Nephron progenitor cell (in vitro differentiated cells): Measurements from ENCODE around the gene KRIT1.

Experiments
- DNase-seq: peaks from one replicate; pipeline ENCODE4 v3.0.0; 2021
- H3K27ac Mint-ChIP-seq: 2 replicates; pipeline ENCODE4 v1.8.0; 2021; ENCODE audit warnings: mild to moderate bottlenecking, moderate library complexity, mixed read lengths
- H3K27me3 Mint-ChIP-seq: 2 replicates; pipeline ENCODE4 v1.8.0; 2021; ENCODE audit warnings: mild to moderate bottlenecking, low read depth, mixed read lengths; ENCODE audit not compliant: poor library complexity
- H3K36me3 Mint-ChIP-seq: 2 replicates; pipeline ENCODE4 v1.8.0; 2021; ENCODE audit warnings: low read depth, mixed read lengths
- H3K4me1 Mint-ChIP-seq: 2 replicates; pipeline ENCODE4 v1.8.0; 2021; ENCODE audit warnings: mixed read lengths
- H3K4me3 Mint-ChIP-seq: 2 replicates; pipeline ENCODE4 v1.8.0; 2021; ENCODE audit warnings: mild to moderate bottlenecking, moderate library complexity, mixed read lengths
- H3K9me3 Mint-ChIP-seq: 2 replicates; pipeline ENCODE4 v1.8.0; 2021; ENCODE audit warnings: mild to moderate bottlenecking, moderate library complexity, mixed read lengths
- TF ChIP-seq, protein P1 (sequence below): fragments of 200-600 bp; sonication (generic); IDR thresholded peaks from 2 replicates; pipeline ENCODE4 v1.5.0; 2021; ENCODE audit warnings: antibody characterized with exemption

The KRIT1 gene

DNA sequence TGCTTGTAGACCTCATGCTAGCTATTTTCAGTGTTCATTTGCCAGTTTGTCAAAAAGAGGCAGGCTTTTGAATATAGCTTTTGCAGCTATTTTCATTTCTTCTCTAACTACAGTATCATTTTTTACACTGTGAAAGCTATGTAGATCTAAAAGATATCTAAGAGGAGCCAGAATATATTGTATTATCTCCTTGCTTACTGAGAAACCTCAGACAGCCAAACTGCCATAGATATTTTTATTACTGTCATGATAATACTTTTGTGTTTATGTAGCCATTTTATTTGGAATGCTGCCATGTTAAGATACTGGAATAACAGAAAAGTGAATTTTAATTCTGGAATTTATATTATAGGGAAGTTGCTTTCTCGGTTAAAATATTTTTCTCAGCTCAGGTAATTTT is 37.2 kb upstream of the KRIT1 start:
- Mint-ChIP-seq H3K36me3 (peaks cover 32% of the 10 kb centered on the region), H3K4me3 (no peak overlapping the region), H3K4me1 (no peaks in the 10 kb centered on the region), H3K9me3 (peaks cover 15% of the 10 kb centered on the region), H3K27ac (no peak overlapping the region), H3K27me3 (no peaks in the 10 kb centered on the region)
- TF ChIP-seq, protein P1, sequence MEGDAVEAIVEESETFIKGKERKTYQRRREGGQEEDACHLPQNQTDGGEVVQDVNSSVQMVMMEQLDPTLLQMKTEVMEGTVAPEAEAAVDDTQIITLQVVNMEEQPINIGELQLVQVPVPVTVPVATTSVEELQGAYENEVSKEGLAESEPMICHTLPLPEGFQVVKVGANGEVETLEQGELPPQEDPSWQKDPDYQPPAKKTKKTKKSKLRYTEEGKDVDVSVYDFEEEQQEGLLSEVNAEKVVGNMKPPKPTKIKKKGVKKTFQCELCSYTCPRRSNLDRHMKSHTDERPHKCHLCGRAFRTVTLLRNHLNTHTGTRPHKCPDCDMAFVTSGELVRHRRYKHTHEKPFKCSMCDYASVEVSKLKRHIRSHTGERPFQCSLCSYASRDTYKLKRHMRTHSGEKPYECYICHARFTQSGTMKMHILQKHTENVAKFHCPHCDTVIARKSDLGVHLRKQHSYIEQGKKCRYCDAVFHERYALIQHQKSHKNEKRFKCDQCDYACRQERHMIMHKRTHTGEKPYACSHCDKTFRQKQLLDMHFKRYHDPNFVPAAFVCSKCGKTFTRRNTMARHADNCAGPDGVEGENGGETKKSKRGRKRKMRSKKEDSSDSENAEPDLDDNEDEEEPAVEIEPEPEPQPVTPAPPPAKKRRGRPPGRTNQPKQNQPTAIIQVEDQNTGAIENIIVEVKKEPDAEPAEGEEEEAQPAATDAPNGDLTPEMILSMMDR, result no peak
- no peak for DNase-seq

DNA sequence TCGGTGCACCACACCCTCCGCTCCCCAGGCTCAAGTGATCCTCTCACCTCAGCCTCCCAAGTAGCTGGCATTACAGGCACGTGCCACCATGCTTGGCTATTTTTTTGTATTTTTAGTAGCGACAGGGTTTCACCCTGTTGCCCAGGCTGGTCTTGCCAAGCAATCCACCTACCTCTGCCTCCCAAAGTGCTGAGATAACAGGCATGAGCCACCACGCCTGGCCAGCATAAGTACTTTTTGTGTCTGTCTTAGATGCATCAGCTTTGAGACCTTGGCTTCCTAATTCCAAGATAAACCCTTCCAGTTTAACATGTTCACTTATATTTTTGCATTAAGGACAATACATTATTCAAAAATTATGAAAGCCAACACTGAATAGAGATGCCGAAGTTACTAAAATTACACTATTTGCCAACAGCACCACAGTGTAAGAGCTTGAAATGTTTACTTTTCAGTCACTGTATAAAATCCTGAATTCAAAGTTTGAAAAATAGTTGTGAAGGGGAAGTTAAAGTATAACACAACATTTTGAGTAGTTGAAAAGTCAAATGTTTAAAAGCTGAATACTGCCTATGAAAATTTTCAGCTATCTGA is 36.6 kb upstream of the KRIT1 start:
- no peak for DNase-seq
- TF ChIP-seq, protein P1, result no peak
- Mint-ChIP-seq H3K4me1 (no peaks in the 10 kb centered on the region), H3K27me3 (no peaks in the 10 kb centered on the region), H3K36me3 (peaks cover 27% of the 10 kb centered on the region), H3K27ac (no peak overlapping the region), H3K9me3 (peaks cover 13% of the 10 kb centered on the region), H3K4me3 (no peak overlapping the region)

DNA sequence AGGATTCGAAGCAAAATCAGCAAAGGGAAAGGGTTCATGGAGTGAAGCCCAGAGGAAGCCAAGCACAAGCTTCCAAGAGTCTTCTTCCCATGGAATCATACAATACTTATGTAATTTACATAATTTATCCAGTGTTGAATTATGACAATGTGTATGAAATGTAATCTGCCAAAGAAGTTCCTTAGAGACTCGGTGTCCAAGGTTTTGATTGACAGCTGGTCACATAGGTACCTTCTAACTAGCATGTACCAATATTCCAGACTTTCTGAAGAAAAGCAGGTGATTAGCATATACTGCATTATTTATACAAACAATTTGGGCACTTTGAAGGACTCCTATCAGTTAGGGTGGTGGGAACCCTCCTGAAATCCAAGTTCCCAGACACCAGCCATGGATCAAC is 35.3 kb upstream of the KRIT1 start:
- H3K36me3 Mint-ChIP-seq, result peaks cover 32% of the 10 kb centered on the region
- H3K4me3 Mint-ChIP-seq, result no peak overlapping the region
- peaks cover 10% of the 10 kb centered on the region for H3K9me3 Mint-ChIP-seq
- TF ChIP-seq, protein P1, result no peak
- no peak for DNase-seq
- no peaks in the 10 kb centered on the region for H3K4me1 Mint-ChIP-seq
- no peaks in the 10 kb centered on the region for H3K27me3 Mint-ChIP-seq
- no peak overlapping the region for H3K27ac Mint-ChIP-seq

DNA sequence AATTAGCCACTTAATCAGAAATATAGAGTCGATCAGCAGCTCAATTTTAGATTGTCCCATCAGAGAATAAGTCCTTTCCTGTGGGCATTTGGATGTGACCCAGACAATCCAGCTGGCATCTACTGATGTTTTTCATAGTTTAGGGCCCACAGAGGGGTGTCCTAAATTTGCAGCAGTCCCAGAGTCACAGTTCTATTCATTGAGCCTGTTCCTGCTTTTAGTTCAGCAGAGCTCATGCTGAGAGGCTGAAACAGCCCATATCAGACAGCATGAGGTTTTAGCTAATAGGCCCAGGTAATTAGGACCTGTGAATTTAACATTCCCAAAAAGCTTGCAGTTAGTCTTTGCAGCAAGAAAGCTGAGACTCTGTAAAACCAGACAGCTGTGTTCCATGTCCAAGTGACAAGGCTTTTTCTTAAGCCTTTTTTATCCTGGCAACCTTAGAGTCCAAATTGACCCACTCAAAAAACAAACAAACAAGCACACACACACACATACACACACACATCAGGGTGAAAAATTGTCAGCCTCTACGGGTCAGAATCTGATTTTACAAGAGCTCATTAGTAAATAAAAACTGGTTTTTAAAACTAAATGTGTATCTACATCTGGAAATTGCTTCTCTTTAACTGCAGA is 33.8 kb upstream of the KRIT1 start:
- Mint-ChIP-seq H3K27ac (peak overlapping the region; percentile 10), H3K4me1 (no peaks in the 10 kb centered on the region), H3K9me3 (peaks cover 10% of the 10 kb centered on the region)

DNA sequence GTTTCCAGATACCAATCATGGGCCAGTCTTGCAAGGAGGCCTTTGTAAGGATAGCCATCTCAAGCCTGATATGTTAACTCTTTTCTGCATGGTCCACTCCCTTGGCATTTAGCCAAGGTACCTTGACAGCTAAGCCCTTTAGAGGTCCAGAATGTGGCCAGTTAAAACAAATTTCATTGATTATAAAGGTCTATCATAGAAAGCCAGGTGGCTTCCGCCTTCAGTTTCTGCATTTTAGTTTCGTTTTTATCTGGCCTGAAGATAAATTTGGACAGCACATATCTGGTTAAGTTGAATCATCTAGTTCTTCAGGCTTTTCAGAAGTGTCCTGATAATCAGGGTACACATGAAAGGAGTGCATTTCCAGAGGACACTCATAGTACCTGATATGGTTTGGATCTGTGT is 30.7 kb upstream of the KRIT1 start:
- no peak for DNase-seq
- Mint-ChIP-seq H3K9me3 (peaks cover 18% of the 10 kb centered on the region), H3K4me3 (no peak overlapping the region), H3K4me1 (no peaks in the 10 kb centered on the region), H3K27me3 (no peaks in the 10 kb centered on the region), H3K36me3 (peaks cover 43% of the 10 kb centered on the region), H3K27ac (no peak overlapping the region)
- TF ChIP-seq, protein P1, result no peak

More for the DNA sequence above, 33.8 kb upstream of the KRIT1 start:
- Mint-ChIP-seq H3K4me3 (no peak overlapping the region), H3K27me3 (no peaks in the 10 kb centered on the region), H3K36me3 (peaks cover 32% of the 10 kb centered on the region)
- TF ChIP-seq, protein P1, result no peak
- DNase-seq, result no peak

DNA sequence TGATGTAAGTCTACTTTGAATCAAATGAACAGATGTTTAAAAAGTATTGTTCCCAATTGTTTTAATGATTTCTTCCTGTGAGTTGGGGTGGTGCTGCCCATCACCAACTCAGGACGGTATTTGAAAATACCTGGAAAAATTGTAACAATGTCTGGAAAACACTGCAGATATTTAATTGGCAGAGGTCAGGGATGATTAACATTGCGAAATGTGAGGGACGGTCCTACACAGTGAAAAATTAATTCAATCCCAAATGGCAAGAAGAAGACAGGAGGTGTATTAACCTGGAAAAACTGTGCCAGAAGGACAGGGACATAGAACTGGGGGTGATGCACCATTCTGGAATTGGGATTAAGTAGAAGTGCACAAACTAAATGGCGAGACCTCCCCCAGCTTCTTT is 29.6 kb upstream of the KRIT1 start:
- H3K9me3 Mint-ChIP-seq, result peaks cover 13% of the 10 kb centered on the region
- no peaks in the 10 kb centered on the region for H3K27me3 Mint-ChIP-seq
- H3K36me3 Mint-ChIP-seq, result peaks cover 35% of the 10 kb centered on the region
- no peak overlapping the region for H3K4me3 Mint-ChIP-seq
- TF ChIP-seq, protein P1, result no peak
- no peak for DNase-seq
- H3K27ac Mint-ChIP-seq, result no peak overlapping the region
- no peaks in the 10 kb centered on the region for H3K4me1 Mint-ChIP-seq
